Measurements from ENCODE around the gene RPS6KA2.

DNA sequence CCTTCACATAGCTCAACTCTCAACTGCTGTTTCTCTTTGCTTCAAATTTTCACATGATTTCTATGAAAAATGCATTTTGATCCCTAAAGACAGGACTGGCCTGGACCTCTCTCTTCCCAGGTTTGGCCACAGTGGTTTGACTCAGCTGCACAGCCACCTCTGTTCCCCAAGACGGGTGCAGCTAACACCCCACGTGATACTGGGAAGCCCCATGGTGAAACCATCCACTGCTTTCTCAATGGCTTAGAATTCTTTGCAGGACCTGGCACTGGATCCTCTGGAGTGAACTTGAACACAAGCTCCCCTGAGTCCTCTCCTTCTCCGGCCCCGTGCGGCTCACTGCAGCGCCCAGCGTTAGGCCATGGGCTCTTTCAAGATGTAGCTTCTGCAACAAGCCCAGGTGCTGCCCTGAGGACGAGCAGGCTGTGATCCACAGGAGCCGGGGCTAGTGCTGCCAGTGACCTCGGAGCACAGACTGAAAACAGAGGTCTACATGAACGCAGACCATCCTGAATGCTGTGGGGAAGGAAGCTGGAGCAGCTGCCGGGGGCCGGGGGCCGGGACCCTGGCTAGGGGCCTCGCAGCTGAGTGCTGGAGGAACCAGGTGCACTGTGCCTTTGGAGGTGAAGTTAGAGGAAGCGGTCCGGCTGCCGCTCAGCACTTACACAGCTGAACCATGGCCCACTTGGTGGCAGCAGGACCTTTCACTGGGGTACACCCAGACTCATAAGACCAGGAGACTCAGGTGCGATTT lies 185.5 kb downstream of the RPS6KA2 start:
- no peak for TF ChIP-seq EZH2 (IDR thresholded peaks at IDR 0.05)
- TF ChIP-seq POLR2AphosphoS5 (IDR thresholded peaks at IDR 0.05; ENCODE audit: borderline replicate concordance, low read depth, low read length) = no peak
- no peak for TF ChIP-seq FOXP2 (optimal IDR thresholded peaks at IDR 0.05; ENCODE audit: control extremely low read depth, extremely low read length, insufficient read depth)

All from SK-N-MC (cell line).